ENCODE results near the gene GSG1L.

DNA sequence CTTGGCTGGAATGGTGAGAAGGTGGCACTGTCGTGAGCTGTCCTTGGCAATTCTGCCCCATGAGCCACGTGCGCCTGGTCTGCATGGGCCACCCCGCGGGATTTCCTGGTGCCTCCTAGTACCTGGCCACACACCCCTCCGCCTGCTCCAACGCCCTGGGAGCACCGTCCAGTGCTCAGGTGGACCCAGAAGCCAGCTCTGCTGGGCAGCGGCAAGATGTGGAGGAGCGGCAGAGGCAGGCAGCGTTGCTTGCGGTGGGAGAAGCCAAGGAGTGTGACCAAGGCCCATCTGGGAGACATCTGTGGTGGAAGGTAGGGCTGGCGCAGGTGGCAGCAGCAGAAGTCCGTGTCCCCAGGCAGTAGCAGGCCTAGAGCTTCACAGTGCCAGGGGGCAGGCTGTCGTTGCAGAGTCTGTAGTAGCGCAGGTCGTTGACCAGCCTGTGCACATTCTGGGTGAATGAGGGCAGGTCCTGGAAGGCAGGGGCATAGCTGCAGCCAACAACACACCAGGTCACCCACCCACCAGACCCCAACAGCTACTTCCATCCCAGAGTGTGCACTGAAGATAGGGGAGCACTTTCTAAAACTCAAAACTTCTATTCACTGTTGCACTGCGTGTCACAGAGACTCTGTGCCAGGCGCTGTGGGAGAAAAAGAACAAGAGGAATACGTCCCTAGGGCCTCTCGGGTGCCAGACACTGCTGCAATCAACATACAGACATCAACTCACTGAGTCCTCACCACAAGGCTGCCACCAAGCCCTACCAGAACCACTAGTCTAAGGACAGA, 34.9 kb upstream of the GSG1L start:
- TF ChIP-seq, protein P1, sequence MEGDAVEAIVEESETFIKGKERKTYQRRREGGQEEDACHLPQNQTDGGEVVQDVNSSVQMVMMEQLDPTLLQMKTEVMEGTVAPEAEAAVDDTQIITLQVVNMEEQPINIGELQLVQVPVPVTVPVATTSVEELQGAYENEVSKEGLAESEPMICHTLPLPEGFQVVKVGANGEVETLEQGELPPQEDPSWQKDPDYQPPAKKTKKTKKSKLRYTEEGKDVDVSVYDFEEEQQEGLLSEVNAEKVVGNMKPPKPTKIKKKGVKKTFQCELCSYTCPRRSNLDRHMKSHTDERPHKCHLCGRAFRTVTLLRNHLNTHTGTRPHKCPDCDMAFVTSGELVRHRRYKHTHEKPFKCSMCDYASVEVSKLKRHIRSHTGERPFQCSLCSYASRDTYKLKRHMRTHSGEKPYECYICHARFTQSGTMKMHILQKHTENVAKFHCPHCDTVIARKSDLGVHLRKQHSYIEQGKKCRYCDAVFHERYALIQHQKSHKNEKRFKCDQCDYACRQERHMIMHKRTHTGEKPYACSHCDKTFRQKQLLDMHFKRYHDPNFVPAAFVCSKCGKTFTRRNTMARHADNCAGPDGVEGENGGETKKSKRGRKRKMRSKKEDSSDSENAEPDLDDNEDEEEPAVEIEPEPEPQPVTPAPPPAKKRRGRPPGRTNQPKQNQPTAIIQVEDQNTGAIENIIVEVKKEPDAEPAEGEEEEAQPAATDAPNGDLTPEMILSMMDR (IDR thresholded peaks at IDR 0.05): no peak
- TF ChIP-seq POLR2A (IDR thresholded peaks at IDR 0.05): no peak
